GM23248 (cell line): Measurements from ENCODE around the gene TBCCD1.

ENCODE experiments used
- EZH2 ChIP-seq: fragments of 200-600 bp; sonication (generic); IDR thresholded peaks from 2 replicates; pipeline ENCODE4 v1.6.1; 2018; ENCODE audit warnings: antibody characterized with exemption, mild to moderate bottlenecking; ENCODE audit not compliant: insufficient read depth, poor library complexity, severe bottlenecking
- EZH2phosphoT487 ChIP-seq: fragments of 200-600 bp; sonication (generic); IDR thresholded peaks from 2 replicates; pipeline ENCODE4 v1.6.1; 2018; ENCODE audit warnings: antibody characterized with exemption, moderate library complexity, mild to moderate bottlenecking, low read depth; ENCODE audit not compliant: insufficient read depth

DNA sequence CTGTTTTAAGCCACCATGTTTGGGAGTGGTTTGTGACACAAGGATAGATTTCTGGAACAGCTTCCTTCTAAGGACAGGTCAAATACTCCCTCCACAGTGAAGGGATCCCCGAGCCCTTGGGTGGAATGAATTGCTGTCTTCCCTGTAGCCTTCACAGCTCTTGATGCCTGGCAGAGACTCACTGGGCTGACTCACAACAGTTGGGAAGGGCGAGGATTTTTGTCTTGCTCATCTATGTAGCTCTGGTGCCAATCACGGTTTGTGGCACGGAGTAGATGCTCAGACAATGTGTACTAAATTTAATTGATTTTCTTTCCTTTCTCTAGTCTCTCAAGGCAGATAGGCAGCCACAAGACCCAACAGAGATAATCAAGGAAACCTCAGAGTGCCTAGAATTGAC is 49.9 kb downstream of the TBCCD1 start:
- no peak for TF ChIP-seq EZH2phosphoT487
- no peak for TF ChIP-seq EZH2
